B cell (primary cell): ENCODE results near the gene PLCXD3. TPM values are rescaled to one million over a fixed set of nuclear protein-coding genes. Genes with fewer than 3 reads are reported as not detected.
"Not testable (repeated sequence)": the region's sequence is repeated elsewhere in the genome, so short reads cannot be mapped to it uniquely, and the experiment has no call there.

ENCODE experiments used
- ATAC-seq: fragments of 200-7000 bp; cut with Tn5 transposase; one replicate; pipeline ENCODE4 v1.10.0; 2021; ENCODE audit warnings: low read depth, mild to moderate bottlenecking, moderate number of reproducible peaks, moderate library complexity
- CTCF ChIA-PET: fragments of 350-600 bp; sonication (Branson Sonifier 250); formaldehyde crosslinking; loops from one replicate; lab custom pipeline; 2021; ENCODE audit warnings: antibody characterized with exemption, inconsistent platforms; lab: Charles Lee
- POLR2A ChIA-PET: fragments of 350-600 bp; sonication (Branson Sonifier 250); formaldehyde crosslinking; loops from one replicate; lab custom pipeline; 2021; ENCODE audit warnings: antibody characterized with exemption; lab: Charles Lee
- DNase-seq: peaks from one replicate; pipeline ENCODE4 v3.0.0; 2013
- H2AFZ ChIP-seq: 2 replicates; pipeline ENCODE4 v1.6.1; 2012; ENCODE audit warnings: mild to moderate bottlenecking, low read depth, low read length; ENCODE audit not compliant: insufficient read depth, poor library complexity, severe bottlenecking
- H3K27ac ChIP-seq, 2 donors: 1 replicate in 1 of 2; 2 replicates in 1 of 2; pipeline ENCODE4 v1.5.1; 2012 to 2013; ENCODE audit warnings: low read length in 2 of 2, mild to moderate bottlenecking in 2 of 2, moderate library complexity in 1 of 2
- H3K27me3 ChIP-seq, 4 experiments: fragments of 200-600 bp in 1 of 4; sonication (generic) in 1 of 4; replicated peaks in 1 of 4; 1 replicate in 2 of 4; 2 replicates in 2 of 4; pipeline versions ENCODE4 v1.6.1 to v1.7.0; 2013 to 2016; ENCODE audit warnings: low read length in 3 of 4, mild to moderate bottlenecking in 2 of 4, mixed read lengths in 1 of 4, moderate library complexity in 1 of 4; ENCODE audit not compliant: insufficient read depth in 4 of 4, control insufficient read depth in 3 of 4; ENCODE audit errors: control extremely low read depth in 1 of 4
- H3K36me3 ChIP-seq, 2 experiments: replicated peaks in 1 of 2; 1 replicate in 1 of 2; 2 replicates in 1 of 2; pipeline versions ENCODE4 v1.6.1 to v1.7.1; 2013; ENCODE audit warnings: low read length in 1 of 2; ENCODE audit not compliant: insufficient read depth in 2 of 2, control insufficient read depth in 1 of 2; ENCODE audit errors: control extremely low read depth in 1 of 2, extremely low read depth in 1 of 2
- H3K4me1 ChIP-seq, 2 donors: fragments of 200-600 bp in 1 of 2; sonication (generic) in 1 of 2; 1 replicate in 1 of 2; 2 replicates in 1 of 2; pipeline versions ENCODE4 v1.5.1 to v1.6.1; 2013 to 2017; ENCODE audit warnings: low read length in 2 of 2; ENCODE audit not compliant: control insufficient read depth in 2 of 2, insufficient read depth in 2 of 2
- H3K4me2 ChIP-seq: replicated peaks from 2 replicates; pipeline ENCODE3; 2012; ENCODE audit warnings: mild to moderate bottlenecking, low read depth, low read length; ENCODE audit not compliant: poor library complexity, severe bottlenecking
- H3K4me3 ChIP-seq, 5 experiments: fragments of 200-600 bp in 1 of 5; sonication (generic) in 1 of 5; 1 replicate in 3 of 5; 2 replicates in 2 of 5; pipeline versions ENCODE4 v1.5.1 to v1.7.0; 2011 to 2016; ENCODE audit warnings: low read length in 4 of 5, mild to moderate bottlenecking in 4 of 5, low read depth in 2 of 5, control low read depth in 1 of 5, moderate library complexity in 1 of 5; ENCODE audit not compliant: insufficient read depth in 1 of 5; ENCODE audit errors: control extremely low read depth in 1 of 5, extremely low read depth in 1 of 5
- H3K79me2 ChIP-seq: fragments of 200-600 bp; sonication (generic); one replicate; pipeline ENCODE4 v1.6.0; 2016; ENCODE audit warnings: low read length; ENCODE audit not compliant: control insufficient read depth, insufficient read depth
- H3K9ac ChIP-seq: fragments of 200-600 bp; sonication (generic); 2 replicates; pipeline ENCODE4 v1.6.1; 2017; ENCODE audit warnings: mild to moderate bottlenecking, low read length, moderate library complexity
- H3K9me3 ChIP-seq, 3 donors: one replicate each; pipeline versions ENCODE4 v1.6.1 to v1.7.1; 2013; ENCODE audit warnings: low read length in 2 of 3; ENCODE audit not compliant: control insufficient read depth in 2 of 3, insufficient read depth in 1 of 3; ENCODE audit errors: control extremely low read depth in 1 of 3
- H4K20me1 ChIP-seq: 2 replicates; pipeline ENCODE4 v1.6.0; 2012; ENCODE audit warnings: mild to moderate bottlenecking, low read length; ENCODE audit not compliant: insufficient read depth, control insufficient read depth, poor library complexity, severe bottlenecking
- H3K27ac Mint-ChIP-seq: one replicate; pipeline ENCODE4 v1.8.0; 2021; ENCODE audit warnings: mixed read lengths
- H3K27me3 Mint-ChIP-seq: one replicate; pipeline ENCODE4 v1.8.0; 2021; ENCODE audit warnings: mixed read lengths
- H3K4me1 Mint-ChIP-seq: one replicate; pipeline ENCODE4 v1.8.0; 2021; ENCODE audit warnings: mixed read lengths
- H3K4me3 Mint-ChIP-seq: one replicate; pipeline ENCODE4 v1.8.0; 2021; ENCODE audit warnings: mixed read lengths
- H3K9me3 Mint-ChIP-seq: one replicate; pipeline ENCODE4 v1.8.0; 2022; ENCODE audit warnings: mixed read lengths; ENCODE audit not compliant: insufficient read depth
- CTCF ChIP-seq: fragments of 200-600 bp; IDR thresholded peaks from one replicate; pipeline ENCODE4 v1.8.0; 2022; ENCODE audit warnings: antibody characterized with exemption, mild to moderate bottlenecking
- EZH2 ChIP-seq: IDR thresholded peaks from 2 replicates; pipeline ENCODE4 v1.6.1; 2012; ENCODE audit warnings: borderline replicate concordance, low read depth, mild to moderate bottlenecking, moderate library complexity, low read length; ENCODE audit not compliant: insufficient read depth, poor library complexity, severe bottlenecking
- WGBS: methylation state at CpG from one replicate; pipeline ENCODE4 v1.1.5; 2013; ENCODE audit warnings: missing lambda C conversion rate; ENCODE audit not compliant: insufficient coverage; 5-methylcytosine and 5-hydroxymethylcytosine counted together
- intact Hi-C: fragments of 100-400 bp; cut with micrococcal nuclease; formaldehyde crosslinking; loops from one replicate; pipeline ENCODE4 v1.10.0; 2022
- polyA plus RNA-seq: library from polyadenylated mRNA; depleted of rRNA; stranded (reverse); fragments of >200 nt; gene quantifications from 2 replicates; pipeline ENCODE4 v1.2.3, GENCODE V29; 2012
- total RNA-seq, 2 donors: library from RNA; stranded (reverse); fragments of 120-200 nt in 1 of 2; gene quantifications; 1 replicate in 1 of 2; 2 replicates in 1 of 2; pipeline versions ENCODE4 v1.2.3 to v1.2.4, GENCODE V29; 2013 to 2022

The PLCXD3 gene
- total and polyA plus RNA-seq, 2 donors (not counting 1 experiment from before 2014, with no cell fraction given): not detected

- no peak overlapping the region for H3K4me3 Mint-ChIP-seq
- Histone ChIP-seq H3K9me3 (no peaks in the 10 kb centered on the region), H3K4me2 (no peak overlapping the region), H3K4me3 (no peak overlapping the region), H3K4me1 (no peaks in the 10 kb centered on the region), H4K20me1 (no peaks in the 10 kb centered on the region), H3K27ac (no peak overlapping the region), H3K79me2 (no peaks in the 10 kb centered on the region), H3K27me3 (no peaks in the 10 kb centered on the region), H3K9ac (no peak overlapping the region), H2AFZ (no peak overlapping the region), H3K36me3 (no peaks in the 10 kb centered on the region)
- H3K9me3 Mint-ChIP-seq: no peaks in the 10 kb centered on the region
- ATAC-seq (no peak), DNase-seq (no peak)
- TF ChIP-seq EZH2: no peak
- no peak for TF ChIP-seq CTCF
- intact Hi-C loops: no loop called here
- POLR2A ChIA-PET: no interaction called here
- 100% methylated on average over 1 of the region's 2 CpGs for WGBS
- H3K4me1 Mint-ChIP-seq: no peaks in the 10 kb centered on the region
- CTCF ChIA-PET: no interaction called here
- no peak overlapping the region for H3K27ac Mint-ChIP-seq
- peaks cover 2% of the 10 kb centered on the region for H3K27me3 Mint-ChIP-seq
Measured at GRCh38 chr5:41503310-41503709, 7.1 kb downstream of the PLCXD3 start.

DNA sequence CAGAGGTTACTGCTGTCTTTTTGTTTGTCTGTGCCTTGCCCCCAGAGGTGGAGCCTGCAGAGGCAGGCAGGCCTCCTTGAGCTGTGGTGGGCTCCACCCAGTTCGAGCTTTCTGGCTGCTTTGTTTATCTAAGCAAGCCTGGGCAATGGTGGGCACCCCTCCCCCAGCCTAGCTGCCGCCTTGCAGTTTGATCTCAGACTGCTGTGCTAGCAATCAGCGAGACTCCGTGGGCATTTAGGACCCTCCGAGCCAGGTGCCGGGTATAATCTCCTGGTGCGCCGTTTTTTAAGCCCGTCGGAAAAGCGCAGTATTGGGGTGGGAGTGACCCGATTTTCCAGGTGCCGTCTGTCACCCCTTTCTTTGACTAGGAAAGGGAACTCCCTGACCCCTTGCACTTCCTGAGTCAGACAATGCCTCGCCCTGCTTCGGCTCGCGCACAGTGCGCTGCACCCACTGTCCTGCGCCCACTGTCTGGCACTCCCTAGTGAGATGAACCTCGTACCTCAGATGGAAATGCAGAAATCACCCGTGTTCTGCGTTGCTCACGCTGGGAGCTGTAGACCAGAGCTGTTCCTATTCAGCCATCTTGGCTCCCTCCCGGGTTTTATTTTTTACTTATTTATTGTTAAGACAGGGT lies 16.8 kb downstream of the PLCXD3 start:
- H3K27me3 Mint-ChIP-seq, DNase-seq, CTCF ChIA-PET, H3K27ac Mint-ChIP-seq, H3K9me3 Mint-ChIP-seq, H3K27me3 ChIP-seq, ATAC-seq, H3K4me3 Mint-ChIP-seq, H3K9me3 ChIP-seq, intact Hi-C loops, H3K4me1 ChIP-seq, H2AFZ ChIP-seq, H3K36me3 ChIP-seq, H3K4me1 Mint-ChIP-seq, H4K20me1 ChIP-seq, H3K79me2 ChIP-seq, H3K4me3 ChIP-seq, H3K4me2 ChIP-seq, H3K9ac ChIP-seq, H3K27ac ChIP-seq, POLR2A ChIA-PET: not testable (repeated sequence)
- 93% methylated on average over 20 of the region's 24 CpGs for WGBS
